Gastrocnemius medialis (tissue), 4 donors: ENCODE data around the gene ENOX1.

Experiments
- CTCF ChIP-seq, 5 experiments: fragments of 450-650 bp in 3 of 5; fragments of 200-600 bp in 2 of 5; sonication (generic) in 2 of 5; IDR thresholded peaks in 4 of 5; conservative IDR thresholded peaks in 1 of 5; 1 replicate in 4 of 5; 2 replicates in 1 of 5; pipeline ENCODE4 v1.5.1; 2016 to 2019; ENCODE audit warnings: antibody characterized with exemption in 5 of 5, mild to moderate bottlenecking in 3 of 5, moderate library complexity in 3 of 5
- POLR2A ChIP-seq, 2 donors: fragments of 450-650 bp; IDR thresholded peaks; one replicate each; pipeline ENCODE4 v1.6.1; 2017; ENCODE audit warnings: antibody characterized with exemption in 2 of 2, mild to moderate bottlenecking in 2 of 2, moderate library complexity in 2 of 2

GRCh38 chr13:43544631-43545030 is 242.1 kb downstream of the ENOX1 start:
- no peak for TF ChIP-seq CTCF (IDR thresholded peaks at IDR 0.05 in 4 of 5, conservative IDR thresholded peaks at IDR 0.05 in 1 of 5)
- TF ChIP-seq POLR2A (IDR thresholded peaks at IDR 0.05), result no peak
